Inferior parietal cortex (tissue), 1 donor: ENCODE measurements around the gene NCOA7.
A peak's percentile ranks its signal among the peaks of the same experiment; 100 is the strongest.
"Not testable (repeated sequence)": the region's sequence is repeated elsewhere in the genome, so short reads cannot be mapped to it uniquely, and the experiment has no call there.

ENCODE experiments used
- DNase-seq: peaks from one replicate; pipeline ENCODE4 v3.0.0-alpha.2; 2016; ENCODE audit errors: extremely low spot score

Gene NCOA7

DNA sequence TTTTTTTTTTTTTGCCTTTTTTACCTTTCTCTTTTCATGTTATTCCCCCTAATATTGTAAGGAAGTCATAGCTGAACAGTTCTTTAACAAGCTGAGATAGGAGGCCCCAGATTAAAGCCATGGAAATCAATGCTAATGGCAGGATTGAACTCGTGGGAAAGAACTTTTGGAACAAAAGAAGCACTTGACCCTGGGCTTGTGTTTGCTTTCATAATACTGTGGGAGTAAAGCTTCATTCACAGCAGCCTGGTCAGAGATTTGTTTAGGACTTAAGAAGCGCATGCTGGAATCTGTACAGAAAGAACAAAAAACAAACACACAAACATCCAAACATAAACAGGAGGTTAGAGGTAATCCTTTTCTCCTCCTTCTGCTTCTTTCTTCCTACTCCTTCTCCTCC is 36.2 kb upstream of the NCOA7 start:
- DNase-seq = no peak

DNA sequence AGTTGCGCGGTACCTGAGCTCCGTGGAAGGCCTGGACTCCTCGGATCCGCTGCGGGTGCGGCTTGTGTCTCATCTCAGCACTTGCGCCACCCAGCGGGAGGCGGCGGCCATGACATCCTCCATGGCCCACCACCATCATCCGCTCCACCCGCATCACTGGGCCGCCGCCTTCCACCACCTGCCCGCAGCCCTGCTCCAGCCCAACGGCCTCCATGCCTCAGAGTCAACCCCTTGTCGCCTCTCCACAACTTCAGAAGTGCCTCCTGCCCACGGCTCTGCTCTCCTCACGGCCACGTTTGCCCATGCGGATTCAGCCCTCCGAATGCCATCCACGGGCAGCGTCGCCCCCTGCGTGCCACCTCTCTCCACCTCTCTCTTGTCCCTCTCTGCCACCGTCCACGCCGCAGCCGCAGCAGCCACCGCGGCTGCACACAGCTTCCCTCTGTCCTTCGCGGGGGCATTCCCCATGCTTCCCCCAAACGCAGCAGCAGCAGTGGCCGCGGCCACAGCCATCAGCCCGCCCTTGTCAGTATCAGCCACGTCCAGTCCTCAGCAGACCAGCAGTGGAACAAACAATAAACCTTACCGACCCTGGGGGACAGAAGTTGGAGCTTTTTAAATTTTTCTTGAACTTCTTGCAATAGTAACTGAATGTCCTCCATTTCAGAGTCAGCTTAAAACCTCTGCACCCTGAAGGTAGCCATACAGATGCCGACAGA is 31.4 kb upstream of the NCOA7 start:
- no peak for DNase-seq

DNA sequence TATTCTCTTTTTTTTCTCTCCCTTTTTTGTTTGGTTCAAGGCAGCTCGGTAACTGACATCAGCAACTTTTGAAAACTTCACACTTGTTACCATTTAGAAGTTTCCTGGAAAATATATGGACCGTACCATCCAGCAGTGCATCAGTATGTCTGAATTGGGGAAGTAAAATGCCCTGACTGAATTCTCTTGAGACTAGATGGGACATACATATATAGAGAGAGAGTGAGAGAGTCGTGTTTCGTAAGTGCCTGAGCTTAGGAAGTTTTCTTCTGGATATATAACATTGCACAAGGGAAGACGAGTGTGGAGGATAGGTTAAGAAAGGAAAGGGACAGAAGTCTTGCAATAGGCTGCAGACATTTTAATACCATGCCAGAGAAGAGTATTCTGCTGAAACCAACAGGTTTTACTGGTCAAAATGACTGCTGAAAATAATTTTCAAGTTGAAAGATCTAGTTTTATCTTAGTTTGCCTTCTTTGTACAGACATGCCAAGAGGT is 30.8 kb upstream of the NCOA7 start:
- DNase-seq = no peak

DNA sequence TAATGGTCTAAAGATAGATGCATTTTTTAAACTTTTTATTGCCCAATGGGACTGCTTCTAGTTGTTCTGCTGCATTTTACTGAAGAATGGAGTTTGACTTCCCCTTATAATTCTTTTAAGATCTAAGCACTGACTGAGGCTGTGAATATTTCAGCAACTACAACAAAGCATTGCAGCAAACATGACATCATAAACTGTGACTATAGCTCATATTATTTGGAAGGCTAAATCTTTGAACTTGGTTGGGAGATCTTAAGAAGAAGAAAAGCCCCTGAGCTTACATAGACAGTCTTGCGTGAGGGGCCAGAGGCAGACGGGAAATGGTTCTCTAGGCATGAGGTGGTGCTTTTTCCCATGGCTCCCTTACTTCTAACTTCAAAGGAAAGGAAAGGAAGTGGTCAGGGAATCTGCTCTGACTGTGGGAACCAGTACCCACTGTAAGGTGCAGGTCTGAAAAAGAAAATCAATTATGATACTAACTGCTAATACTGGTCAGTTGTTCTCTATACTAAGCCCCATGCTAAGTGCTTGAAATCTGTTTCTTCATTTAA is 26.6 kb upstream of the NCOA7 start:
- DNase-seq = no peak

DNA sequence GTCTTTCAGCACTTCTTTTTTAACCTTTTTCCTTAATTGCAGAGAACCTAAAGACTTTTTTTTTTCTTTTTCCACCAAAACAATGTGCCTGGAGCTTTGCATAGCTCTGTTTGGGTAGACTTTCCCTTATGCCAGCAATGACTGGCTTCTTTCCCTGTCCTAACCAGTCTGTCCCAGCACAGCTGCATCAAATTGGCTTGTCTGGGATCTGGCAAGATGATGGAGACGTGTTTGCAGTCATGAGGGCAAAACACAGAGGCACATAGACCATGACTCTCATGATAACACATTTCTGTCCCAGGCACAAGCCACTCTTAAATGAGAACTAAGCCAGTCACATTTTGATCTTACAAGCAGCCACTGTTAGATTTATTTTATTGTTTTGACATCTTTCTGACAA is 24.8 kb upstream of the NCOA7 start:
- DNase-seq = no peak

DNA sequence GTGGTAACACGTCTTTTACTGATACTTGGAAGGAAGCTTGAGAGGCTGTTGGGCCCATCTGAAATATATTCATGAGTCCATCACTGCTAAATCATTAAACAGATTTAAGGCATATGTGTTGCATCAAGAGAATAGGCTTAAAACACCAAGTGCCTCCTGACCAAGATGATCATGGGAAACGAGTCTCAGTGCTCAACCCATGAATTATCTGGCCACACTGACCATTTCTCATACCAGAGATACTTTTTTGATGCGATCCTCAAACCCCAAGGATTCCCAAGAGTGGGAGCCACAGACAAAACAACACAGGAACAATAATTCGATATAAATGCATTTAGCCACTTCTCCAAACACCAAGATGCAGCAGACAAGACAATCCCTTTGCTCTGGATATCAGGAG is 24.1 kb upstream of the NCOA7 start:
- DNase-seq = no peak

DNA sequence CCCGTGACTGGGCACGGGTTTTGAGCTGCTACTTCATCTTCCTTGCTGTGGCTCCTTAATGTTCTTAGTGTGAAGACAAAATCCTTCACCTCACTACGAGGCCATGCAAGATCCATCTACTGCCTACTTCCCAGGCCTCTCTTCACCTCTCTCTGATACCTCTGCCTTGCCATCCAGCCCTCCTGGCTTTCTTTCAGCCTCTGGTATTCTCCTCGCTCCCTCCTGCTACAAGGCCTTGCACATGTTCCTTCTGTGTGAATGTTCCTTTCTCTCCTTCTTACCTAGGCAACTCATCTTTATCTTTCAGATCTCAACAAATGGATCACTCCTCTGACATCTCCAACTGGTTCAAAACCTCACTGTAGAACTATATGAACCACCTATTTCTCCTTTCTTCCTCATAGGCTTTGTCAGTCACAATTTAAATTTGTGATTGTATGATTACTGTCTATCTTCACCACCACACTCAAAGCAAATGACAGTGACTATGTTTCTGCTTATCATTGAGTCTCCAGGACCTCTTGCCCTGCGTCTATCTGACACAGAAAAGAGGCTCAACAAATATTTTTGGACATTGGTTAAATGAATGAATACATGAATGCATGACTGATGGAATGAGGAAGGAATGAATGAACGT is 21.5 kb upstream of the NCOA7 start:
- no peak for DNase-seq

DNA sequence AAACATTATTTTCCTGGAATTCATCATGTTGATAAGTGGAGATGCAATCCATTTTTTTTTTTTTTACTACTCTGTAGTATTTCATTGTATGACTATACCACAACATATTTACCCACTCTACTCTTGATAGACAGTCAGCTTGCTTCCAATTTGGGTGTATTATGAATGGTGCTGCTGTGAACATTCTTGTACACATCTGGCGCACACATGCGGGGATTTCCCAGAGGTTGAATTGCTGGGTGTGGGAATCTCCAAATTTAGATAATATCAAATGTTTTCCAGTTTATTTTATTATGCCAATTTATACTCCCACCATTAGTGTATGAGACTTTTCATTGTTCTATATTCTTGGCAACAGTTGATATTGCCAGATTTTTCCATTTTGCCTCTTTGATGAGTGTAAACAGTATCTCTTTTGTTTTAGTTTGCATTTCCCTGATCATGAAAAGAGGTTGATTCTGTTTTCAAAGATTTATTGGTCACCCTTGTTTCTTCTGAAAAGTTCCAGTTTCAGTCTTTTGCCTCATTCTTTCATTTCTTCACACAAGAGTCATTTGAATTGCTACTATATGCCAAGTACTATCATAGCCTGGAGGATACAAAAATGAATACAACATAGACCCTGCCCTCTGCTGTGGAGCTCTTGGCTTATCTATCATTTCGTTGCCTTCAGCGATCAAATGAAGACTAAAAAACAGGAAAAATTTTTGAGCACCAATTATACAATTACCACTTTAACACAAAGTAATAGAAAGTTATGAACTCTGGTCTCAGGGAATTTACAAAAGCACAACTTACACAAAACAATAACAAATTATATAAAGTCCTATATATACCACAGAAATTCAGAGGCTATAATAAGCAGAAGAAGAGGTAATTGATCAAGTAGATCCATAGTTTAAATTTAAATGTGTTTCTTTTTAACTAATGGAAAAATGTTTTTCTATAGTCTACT is 17.1 kb upstream of the NCOA7 start:
- DNase-seq = no peak

DNA sequence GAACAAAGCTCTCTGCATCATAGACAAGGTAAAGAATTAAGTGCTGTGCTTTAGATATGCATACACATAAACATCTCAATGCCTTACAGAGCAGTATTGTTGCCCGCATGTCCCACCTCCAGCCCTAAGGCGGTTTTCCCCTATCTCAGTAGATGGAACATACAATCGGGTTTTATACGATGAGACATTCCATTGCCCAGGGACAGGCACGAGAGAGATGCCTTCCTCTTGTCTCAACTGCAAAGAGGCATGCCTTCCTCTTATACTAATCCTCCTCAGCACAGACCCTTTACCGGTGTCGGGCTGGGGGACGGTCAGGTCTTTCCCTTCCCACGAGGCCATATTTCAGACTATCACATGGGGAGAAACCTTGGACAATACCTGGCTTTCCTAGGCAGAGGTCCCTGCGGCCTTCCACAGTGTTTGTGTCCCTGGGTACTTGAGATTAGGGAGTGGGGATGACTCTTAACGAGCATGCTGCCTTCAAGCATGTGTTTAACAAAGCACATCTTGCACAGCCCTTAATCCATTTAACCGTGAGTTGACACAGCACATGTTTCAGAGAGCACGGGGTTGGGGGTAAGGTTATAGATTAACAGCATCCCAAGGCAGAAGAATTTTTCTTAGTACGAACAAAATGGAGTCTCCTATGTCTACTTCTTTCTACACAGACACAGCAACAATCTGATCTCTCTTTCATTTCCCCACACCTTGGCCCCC is 14.5 kb upstream of the NCOA7 start:
- not testable (repeated sequence) for DNase-seq

DNA sequence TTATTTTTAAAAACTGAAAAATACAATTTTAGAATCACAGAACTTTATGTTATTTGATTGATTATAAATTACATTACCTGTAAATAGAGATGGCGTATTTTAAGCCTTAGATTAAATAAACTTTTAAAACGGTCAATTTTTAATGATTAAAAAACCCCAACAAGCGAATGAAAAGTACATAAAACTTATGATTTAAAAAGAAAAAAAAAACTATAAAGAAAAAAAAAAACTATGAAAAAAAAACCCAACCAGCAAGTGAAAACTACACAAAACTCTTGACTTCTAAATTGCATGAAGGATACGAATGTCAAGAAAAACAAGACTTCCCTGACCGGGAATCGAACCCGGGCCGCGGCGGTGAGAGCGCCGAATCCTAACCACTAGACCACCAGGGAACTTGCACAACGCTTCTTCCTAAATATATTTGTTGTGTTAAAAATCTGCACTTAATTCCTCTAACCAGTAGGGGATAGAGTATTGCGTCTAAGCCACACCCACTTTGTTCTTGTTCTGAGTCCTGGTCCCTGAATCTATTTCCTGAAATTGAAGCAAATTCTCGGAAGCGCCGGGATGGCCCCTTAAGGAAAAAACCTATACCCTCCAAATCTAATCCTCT is 10.7 kb upstream of the NCOA7 start:
- DNase-seq = peak; percentile 99

DNA sequence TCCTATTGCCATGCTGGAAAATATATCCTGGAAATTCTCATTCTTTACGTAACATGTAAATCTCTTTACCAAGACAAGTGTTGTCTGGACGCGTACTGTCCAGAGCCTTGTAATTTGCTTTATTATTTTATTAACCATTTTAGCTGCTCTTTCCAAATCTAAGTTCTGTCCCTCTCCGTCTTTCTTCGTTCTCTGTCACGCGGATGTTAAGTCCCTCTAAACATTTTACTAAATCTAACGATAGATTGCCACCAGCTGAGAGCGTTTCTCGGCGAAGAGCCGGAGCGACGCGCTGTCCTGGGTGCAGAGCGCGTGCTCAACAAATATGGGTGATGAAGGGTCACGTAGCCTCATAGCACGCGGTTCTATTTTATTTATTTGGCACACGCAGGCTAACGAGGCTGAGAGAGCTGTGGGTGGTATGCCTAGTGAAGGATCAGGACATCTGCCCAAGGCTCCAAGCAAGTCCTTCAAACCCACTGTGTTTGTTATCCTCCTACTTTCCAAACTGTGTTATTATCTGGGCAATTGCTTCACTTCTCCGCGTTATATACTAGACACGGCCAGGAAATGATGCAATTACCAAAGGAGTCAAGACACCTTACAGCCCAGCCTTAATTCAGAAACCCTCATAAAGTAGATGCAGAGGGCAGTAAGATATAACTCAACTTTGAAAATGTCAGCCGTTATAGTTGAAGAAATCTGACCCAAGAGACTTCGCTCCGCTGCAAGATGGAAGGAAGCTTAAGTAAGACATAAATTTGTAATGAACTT is 10.0 kb upstream of the NCOA7 start:
- peak; percentile 81 for DNase-seq

DNA sequence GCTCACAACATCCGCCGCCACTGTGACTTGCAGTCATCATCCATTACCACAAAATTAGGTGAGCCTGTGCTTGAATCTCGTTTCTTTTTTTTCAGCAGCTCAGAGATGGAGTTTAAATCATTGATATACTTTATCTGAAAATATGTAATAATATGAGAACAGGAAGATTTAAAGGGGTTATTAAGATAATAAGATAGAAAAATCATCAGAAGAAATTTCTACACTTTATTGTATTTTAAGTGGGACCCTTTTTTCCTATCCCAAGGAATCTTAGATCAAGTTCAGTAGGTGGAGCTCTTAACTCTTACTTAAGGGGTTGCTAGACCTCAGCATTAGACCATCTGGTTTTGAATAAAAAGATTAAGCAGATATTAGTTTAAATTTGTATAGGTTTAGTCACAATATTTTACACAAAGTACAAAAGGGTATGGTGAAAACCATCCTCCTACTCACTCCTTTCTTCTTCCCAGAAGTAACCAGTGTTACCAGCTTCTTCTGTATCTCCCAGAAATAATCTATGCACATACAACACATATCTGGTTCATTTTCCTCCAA is 9.4 kb upstream of the NCOA7 start:
- peak; percentile 56 for DNase-seq

DNA sequence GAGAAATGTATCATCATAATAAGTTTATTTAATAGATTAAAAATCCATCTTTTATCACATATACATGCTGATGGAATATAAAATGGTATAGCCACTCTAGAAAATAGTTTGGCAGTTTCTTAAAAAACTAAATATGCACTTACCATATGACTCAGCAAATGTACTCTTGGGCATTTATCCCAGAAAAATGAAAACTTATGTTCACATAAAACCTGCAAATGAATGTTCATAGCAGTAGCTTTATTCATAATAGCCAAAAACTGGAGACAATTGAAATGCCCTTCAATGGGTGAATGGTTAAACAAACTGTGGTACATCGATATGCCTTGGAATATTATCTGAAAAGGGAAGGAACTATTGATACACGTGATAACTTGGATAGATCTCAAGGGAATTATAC is 6.4 kb upstream of the NCOA7 start:
- DNase-seq = peak; percentile 44

DNA sequence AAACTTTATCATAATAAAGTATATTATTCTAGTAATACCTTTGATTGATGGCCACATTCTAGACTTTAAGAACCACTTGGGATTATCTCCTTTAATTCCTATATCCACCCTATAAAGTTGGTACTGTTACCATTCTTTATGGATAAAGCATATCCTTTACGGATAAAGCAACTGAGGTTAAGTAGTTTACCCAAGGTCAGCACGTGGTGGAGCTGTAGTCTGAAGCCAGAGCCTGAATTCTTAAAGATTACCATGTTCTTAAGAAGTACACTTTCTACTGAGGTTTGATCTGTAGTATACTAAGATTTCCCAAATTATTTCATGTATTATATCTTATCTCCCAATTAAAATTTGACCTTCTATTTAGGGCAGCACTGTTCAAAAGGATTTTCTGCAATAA is 3.0 kb upstream of the NCOA7 start:
- no peak for DNase-seq

DNA sequence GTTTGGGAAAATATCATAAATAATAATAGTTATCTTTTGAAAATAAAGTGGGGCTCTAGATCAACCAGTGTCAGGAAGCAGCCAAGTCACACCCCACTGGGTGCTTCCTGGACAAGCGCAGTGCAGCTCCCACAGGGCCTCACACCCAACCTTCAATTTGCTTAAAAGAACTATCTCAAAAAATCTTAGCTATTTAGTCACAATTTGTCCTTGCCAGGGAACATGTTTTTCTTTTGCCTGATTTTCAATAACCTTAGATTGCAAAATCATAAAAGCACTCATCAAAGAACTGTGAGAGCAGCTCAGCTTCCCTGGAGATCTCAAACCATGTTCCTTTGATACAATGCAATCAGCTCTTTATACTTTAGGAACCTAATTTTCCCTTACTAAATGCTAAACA is 1.6 kb upstream of the NCOA7 start:
- DNase-seq = no peak

DNA sequence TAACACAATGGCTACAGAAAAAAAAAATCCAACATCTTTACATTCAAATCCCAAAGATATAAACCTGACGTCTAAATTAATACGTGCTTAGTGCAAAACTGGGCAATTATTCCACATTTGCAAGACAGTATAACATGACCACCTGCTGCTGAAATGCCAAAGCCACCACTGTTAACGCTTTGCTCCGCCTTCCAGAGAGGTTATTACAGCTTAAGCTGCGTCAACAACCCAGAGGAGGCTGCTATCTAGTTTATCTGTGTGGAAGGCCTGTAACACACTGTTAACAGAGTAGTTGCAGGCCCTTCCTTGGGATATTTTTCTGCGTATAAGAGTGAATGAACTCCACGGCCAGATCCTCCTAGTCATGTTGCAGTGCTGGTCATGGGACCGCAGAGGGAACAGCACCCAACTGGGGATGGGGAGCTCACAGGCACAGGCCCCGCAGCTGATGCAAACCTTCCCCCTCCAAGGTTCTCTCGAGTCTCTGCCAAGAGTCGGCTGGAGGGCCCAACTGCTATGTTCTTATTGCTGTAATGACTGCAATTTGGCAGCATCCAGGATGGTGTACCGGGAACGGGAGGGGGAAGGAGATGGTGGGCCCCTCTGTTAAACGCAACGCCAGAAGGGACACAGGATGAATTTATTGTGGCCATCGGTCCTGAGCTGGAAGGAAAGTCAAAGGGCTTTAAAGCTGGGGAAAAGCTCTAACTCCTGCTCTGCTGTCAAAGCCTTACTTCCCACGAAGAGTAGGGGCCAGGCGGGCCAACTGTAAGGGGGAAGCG is 993 bp upstream of the NCOA7 start:
- DNase-seq = peak; percentile 81

DNA sequence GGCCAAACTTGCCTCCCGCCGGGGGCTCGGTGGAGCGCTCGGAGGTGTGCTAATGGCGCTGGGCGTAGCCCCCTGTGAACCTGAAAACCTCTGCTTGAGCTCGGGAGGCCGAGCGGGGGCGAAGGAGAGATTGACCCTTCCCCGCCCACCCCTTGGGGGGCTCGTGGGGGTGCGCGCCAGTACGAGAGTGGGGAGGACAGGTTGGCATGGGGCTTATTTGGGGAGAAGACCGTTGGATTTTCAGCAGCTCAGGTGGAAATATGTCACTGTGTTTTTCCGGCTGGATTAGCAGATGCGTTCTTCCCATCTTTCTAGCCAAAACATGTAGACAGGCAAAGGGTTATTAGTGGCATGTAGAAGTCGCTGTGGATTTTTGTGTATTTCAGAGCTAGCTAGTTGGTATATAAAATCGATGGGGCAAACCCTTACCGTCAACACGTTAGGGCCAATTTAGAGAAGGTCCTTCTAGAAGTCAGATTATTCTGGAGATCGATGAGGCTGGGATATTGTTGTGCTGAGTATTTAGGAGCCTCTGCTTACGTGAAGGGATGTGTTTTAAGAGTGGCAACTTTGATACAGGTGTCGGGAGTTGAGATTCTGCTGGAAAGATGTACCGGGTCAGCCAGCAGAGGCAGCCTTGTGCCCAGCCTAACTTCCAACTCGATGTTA is 525 bp downstream of the NCOA7 start:
- DNase-seq = peak; percentile 78

DNA sequence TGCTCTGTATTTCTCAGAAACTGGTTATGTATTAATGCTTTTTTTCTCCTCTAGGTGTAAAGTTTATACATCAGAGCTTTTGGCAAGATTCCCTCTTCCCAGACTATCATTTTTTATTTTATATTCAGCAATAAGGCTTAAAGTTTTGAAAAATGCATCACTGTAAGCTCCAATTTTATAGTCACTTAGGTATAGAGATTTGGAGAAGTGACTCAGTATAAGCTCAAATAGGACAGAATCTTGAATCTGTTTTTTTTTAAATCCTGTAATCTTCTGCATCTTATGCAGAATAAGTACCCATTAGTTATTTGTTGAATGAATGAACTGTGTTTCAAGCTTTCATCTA is 1.0 kb downstream of the NCOA7 start:
- DNase-seq = peak; percentile 52

DNA sequence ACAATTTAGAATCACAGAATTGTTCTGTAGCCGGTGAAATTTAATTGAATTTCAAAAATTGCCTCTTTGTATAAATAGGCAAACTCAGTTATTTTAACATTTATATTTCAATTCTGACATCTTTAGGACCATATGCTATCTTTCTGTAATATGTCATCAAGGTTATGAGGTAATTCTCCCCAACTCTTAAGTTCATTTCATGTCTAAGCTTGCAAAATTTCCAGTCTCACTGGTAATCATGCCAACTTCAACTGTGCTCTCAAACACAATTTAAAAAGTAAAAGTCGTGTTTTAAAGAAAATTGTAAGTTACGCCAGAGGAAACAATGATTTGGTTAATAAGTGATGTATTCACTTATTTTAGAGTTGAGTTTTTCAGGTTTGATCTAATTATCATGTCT is 1.4 kb downstream of the NCOA7 start:
- DNase-seq = no peak
